ENCODE data around the gene ADAM23.

- TF ChIP-seq CTCF (IDR thresholded peaks at IDR 0.05; ENCODE audit: low read depth, low read length, missing input control) (no peak), FOXA2 (IDR thresholded peaks at IDR 0.05) (no peak), JUND (IDR thresholded peaks at IDR 0.05) (no peak), HNF4A (conservative IDR thresholded peaks at IDR 0.05) (no peak), GABPA (IDR thresholded peaks at IDR 0.05 in 1 of 2, conservative IDR thresholded peaks at IDR 0.05 in 1 of 2) (no peak), RAD21 (IDR thresholded peaks at IDR 0.05) (no peak), SP1 (IDR thresholded peaks at IDR 0.05) (no peak)
- TF ChIP-seq, protein P1, sequence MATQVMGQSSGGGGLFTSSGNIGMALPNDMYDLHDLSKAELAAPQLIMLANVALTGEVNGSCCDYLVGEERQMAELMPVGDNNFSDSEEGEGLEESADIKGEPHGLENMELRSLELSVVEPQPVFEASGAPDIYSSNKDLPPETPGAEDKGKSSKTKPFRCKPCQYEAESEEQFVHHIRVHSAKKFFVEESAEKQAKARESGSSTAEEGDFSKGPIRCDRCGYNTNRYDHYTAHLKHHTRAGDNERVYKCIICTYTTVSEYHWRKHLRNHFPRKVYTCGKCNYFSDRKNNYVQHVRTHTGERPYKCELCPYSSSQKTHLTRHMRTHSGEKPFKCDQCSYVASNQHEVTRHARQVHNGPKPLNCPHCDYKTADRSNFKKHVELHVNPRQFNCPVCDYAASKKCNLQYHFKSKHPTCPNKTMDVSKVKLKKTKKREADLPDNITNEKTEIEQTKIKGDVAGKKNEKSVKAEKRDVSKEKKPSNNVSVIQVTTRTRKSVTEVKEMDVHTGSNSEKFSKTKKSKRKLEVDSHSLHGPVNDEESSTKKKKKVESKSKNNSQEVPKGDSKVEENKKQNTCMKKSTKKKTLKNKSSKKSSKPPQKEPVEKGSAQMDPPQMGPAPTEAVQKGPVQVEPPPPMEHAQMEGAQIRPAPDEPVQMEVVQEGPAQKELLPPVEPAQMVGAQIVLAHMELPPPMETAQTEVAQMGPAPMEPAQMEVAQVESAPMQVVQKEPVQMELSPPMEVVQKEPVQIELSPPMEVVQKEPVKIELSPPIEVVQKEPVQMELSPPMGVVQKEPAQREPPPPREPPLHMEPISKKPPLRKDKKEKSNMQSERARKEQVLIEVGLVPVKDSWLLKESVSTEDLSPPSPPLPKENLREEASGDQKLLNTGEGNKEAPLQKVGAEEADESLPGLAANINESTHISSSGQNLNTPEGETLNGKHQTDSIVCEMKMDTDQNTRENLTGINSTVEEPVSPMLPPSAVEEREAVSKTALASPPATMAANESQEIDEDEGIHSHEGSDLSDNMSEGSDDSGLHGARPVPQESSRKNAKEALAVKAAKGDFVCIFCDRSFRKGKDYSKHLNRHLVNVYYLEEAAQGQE (IDR thresholded peaks at IDR 0.05) = no peak
Measured at GRCh38 chr2:206502729-206503128, 59.4 kb downstream of the ADAM23 start.

Measured in liver (tissue), 3 donors.